Hematopoietic multipotent progenitor cell treated with erythropoietin and hydrocortisone succinate and interleukin-3 and kit ligand, for 4 days (in vitro differentiated cells): ENCODE measurements around the gene TJP1.
A peak's percentile ranks its signal among the peaks of the same experiment; 100 is the strongest.
"Not testable (repeated sequence)": the region's sequence is repeated elsewhere in the genome, so short reads cannot be mapped to it uniquely, and the experiment has no call there.

Source experiments
- DNase-seq: peaks from one replicate; pipeline ENCODE4 v3.0.0-alpha.2; 2015

Gene TJP1

DNA sequence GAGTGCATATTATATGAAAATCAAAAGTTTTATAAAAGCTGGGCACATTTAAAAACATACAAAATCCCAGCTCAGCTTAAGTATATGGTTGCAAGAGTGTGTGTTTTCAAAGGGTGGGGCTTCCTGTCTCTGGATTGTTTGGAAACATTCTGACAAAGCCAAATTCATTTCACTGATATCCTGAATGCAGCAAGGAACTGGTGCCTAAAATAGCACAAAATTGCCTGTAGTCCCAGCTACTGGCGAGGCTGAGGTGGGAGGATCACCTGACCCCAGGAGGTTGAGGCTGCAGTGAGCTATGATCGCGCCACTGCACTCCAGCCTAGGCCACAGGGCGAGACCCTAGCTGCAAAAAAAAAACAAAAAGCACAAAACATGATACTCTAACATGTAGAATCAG lies 13.0 kb upstream of the TJP1 start:
- DNase-seq = no peak

DNA sequence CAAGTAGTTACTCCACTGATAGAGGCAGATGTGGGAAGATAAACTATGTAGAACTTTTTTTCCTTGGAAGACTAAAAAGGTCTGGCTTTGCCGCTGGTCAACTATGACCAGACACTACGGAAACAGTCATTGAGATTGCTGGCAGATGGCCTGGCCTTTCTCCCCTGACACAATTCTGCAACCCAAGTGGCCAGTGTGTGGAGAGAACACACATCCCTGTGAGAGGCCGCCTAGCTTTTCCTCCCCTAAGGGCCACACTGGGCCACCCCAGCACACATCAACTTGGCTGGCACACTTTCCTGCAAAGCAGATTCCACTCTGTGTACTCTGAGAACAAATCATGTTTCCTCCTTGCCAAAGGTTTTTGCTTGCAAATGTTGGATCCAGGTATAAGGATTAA lies 10.4 kb upstream of the TJP1 start:
- no peak for DNase-seq

DNA sequence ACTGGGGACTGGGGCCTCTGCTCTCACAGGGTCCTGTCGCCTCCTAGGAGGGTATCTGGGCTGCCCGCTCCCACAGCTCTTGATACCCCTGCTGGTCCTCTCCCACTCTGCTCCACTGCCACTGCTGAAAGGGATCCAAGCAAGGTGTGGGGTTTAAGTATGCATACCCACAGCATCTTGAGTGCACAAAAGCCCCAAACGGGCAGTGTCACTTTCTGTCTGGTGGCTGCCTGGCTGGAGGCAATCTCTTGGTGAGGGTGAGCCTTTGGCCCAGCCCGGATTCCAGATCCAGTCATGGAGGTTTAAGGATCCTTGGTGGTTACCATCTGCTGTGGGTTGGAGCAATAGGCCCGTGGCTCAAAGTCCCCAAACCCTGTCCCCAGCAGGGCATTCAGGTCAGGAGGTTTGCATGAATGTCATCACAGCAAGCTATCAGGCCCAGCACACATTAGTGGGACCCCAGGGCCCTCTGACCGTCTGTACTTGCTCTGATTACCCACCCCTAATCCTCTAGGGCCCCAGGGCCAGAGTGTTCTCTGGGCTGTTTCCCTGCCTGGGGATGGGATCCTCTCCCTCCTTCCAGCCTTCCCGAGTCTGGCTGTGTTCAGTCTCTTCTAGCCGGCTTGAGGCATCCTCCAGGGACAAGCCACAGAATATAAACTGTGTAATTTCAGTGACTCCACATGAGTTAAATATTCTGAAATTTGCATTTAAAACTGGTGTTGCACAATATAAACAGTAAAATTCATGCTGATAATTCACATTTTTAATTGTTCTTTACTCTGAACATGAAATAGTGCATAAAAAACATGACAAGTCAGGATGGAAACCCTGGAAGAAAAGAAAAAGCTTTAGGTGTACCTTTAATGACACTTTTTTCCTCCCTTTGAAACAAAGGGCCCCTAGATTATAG lies 4.9 kb upstream of the TJP1 start:
- DNase-seq = no peak

DNA sequence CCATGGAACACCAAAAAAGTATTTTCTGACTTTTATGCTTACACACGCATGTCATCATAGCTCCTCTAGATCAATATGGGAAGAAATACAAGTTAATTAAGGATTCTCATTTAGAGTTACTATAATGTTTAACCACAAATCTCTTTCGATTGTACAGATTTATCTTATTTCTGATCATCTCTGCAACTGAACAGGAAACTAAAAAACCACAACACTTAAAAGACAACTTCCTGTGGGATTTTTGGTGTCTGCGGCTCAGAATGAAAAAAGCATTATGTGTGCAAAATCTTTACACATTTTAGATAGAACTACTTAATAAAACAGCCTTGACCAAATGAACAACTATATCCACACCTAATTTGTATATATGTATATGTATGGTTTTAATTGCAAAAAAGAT lies 3.0 kb upstream of the TJP1 start:
- peak; percentile 68 for DNase-seq

DNA sequence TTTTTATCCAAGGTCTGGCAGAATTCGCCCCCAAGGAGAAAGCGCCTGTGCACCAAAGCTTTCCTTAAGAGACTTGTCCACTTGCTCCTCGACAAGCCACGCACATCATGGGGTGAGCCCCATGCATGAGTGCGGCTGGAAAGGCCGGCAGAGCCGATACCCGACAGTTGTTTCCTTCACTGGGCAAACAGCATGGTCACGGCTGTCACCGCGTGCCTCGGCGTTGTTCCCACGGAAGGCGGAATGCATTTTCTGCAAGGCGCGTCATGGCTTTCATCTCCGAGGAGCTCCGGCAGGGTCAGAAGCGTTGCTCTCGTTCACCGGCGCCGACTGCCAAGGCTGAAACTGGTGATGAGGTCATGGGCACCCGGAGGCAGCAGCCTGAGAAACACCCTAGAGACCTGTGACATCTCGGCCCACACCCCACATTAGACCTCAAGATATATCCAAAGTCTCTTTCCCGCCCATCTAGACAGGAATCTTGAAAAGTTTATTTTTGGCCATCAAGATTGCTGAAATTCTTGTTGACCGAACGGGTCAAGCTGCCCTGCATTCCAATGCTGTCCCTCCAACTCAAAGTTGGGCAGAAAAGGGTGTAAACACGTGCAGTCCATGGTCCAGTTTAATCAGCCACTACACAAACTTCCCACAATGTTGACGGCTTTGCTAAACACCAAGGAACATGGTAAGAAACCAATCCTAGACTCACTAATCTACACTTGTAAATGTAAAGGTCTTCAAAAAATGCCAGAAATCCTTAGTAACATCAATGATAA lies 604 bp upstream of the TJP1 start:
- DNase-seq = peak; percentile 25

DNA sequence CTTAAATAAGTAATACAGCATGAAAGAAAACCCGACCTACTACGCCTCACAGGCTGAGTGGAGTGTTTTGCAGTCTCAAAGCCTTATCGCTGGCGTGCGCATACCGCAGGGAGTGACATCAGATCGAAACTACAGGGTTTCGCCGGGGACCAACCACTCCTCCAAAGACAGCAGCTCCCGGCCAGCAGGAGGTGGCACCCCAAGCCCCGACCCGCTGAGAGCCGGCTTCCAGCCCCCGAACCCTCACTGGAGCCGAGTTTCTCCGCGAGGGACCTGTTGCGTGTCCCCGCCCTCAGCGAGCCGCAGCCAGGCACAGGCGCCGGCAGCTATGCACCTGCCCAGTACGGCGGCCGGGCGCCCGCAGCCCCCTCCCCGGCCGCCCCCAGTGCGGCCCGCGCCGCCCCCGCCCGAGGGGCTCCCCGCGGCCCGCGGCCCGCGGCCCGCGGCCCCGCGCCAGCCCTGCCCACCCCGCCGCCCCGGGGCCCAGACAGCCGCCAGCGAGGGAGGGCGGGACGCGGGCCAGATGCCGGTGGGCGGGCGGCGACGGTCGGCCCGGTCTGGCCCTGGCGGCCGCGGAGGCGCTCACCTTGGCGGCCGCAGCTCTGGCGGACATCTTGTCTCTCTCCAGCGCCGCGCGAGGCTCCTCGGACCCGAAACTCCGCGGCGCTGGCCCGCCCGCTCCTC lies 710 bp downstream of the TJP1 start:
- peak; percentile 61 for DNase-seq

DNA sequence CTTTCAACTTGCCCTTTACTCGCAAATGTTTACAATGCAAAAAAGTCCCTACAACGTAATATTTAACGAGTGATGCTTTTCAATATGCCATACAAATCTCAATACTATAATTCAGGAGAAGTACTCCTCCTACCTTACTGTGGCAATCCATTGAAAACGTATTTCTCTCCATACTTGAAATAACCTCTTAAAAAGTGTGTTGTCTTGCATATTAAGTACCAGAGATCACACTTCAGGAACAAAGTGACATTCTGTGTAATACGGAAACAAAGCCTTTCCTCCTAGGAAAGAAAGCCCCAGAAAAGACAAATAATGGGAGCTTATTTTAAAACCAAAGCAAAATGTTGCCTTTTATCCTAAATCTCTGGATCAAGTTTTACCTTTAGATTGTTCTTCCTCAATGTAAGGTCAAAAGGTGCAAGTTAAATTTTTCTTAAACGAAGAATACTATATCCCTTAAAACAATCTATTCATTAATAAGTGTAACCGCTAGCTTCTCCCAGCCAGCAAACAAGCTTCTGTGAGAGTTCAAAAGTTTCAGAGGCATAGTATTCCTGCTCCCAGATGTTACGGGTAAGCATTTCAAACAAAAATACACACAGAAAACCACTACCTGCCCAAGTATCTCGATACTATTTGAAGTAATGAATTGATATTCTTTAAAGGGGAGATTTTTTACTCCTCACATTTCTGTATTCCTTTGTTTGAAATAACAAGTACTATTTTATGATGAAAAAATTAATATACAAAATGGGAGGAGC lies 1.7 kb downstream of the TJP1 start:
- DNase-seq = no peak

DNA sequence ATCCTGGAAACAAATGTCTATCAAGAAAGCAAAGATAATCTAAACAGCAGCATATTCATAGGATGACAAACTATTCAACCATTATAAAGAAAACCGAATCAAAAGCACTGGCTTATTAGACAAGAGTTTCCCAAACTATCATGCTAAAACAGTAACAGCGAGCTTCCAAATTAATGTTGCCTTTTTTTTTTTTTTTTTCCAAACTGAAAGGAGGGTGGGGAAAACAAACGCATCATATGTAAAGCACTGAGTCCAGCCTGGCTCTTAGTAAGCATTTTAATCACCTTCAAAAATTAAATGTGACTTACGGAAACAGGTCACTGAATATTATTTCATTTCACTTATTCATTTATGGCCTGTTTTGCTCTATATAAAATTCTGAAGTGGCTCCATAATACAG lies 2.3 kb downstream of the TJP1 start:
- DNase-seq = no peak

DNA sequence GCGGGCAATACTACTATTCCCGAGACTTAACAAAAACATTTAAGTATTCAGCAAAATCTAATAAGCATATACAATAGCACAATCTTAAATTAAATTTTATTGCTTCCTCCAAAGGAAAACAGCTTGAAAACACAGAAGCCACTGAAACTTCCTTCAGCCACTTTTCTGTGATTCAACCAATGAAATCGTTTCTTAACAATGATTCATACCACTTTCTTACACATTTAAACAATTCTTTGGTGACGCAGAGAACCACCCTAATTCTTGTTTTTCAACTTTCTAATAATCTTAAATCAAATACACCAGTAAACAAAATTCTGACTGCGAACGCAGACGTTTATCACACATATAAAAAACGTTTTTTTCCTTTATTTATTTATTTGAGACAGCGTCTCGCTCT lies 4.1 kb downstream of the TJP1 start:
- DNase-seq = no peak

DNA sequence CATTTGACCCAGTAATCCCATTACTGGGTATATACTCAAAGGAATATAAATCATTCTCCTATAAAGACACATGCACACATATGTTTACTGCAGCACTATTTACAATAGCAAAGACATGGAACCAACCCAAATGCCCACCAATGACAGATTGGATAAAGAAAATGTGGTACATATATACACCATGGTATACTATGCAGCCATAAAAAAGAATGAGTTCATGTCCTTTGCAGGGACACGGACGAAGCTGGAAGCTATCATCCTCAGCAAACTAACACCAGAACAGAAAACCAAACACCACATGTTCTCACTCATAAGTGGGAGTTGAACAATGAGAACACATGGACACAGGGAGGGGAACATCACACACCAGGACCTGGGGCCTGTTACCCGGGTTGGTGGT lies 4.8 kb downstream of the TJP1 start:
- DNase-seq = not testable (repeated sequence)

DNA sequence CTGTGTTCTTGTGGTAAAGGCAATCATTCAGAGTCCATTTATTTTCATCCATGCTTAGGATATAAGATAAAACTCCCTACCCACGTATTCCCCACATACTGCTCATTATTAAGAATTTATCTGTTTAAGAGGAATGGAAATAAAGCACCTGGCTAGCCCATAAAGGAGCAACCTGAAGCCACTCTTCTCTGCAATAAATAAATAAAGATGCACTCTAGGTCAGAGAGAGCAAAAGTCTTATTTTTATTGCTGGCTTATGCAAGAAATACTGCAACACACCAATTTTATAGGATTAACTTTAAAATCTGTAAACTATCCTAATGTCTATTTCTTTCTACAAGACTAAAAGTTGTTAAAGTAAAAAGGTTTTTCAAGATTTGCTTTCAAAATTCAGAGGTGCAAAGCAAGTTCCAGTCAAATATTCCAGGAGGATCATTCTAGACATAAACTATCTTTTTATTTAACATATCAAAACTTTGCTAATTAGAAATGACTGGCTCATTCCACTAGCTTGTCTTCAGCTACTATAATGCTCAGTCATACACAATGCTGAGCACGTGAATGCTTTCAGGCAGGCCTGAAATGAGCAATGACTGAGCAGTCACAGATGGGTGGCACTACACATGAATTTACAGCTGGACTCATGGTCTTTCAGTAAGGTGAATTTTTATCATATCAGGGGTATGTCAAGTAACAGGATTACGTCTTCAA lies 7.1 kb downstream of the TJP1 start:
- DNase-seq = no peak

DNA sequence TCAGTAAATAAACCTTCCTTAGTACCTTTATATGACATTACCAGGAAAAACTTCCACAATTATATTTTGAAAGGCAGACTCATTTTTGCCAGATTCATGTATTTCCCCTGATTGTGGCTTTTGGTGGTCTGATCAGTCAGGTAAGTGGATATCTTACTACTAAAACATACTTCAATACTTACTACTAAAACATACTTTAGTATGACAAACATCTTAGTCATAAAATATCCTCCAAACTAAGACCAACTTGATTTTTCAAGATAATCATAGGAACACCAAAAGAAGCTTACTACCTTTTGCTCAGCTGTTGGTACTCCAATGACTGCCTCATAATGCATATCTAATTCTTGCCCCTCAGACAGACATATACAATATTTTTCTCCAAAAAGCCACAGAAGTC lies 9.3 kb downstream of the TJP1 start:
- DNase-seq = no peak

DNA sequence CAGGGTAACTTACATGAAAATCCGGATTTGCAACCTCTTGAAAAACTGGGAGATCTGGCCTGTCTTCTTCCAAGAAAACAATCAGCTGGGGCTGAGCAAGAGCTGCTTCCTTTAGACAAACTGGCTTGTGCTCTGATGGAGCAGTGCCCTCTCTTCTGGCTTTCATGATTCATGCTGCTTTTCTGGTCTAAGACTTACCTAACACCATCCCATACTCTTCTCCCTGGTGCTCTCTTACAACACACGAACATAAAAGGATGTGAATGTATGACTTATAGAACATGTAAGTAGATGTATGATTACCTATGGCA lies 9.9 kb downstream of the TJP1 start:
- DNase-seq = no peak

DNA sequence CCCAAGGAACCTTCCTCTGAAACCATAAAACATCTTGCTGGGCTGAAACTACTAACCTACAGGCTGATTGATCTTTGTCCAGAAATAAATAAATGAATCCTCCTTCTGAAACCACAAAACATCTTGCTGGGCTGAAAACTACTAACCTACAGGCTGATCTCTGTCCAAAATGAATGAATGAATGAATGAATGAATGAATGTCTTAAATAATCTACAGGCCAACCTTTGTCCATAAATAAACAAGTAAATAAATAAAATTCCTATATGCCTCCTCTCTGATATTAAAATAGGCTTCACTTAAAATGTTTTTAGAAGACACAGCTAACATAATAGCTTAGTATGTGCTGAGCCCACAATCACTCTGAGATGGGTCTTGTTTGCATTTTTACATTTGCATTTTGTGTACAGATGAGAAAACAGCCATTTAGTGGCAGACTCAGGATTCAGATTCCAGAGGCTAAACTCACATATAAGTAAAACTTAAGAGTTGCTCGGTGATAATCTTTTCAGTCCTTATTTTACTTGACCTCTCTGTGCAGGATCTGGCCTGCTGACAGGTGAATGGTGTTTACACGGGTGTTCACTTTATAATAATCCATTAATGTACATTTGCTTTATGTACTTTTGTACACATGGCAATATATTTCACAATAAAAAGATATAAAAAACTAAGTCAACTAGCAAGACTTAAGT lies 10.4 kb downstream of the TJP1 start:
- no peak for DNase-seq

DNA sequence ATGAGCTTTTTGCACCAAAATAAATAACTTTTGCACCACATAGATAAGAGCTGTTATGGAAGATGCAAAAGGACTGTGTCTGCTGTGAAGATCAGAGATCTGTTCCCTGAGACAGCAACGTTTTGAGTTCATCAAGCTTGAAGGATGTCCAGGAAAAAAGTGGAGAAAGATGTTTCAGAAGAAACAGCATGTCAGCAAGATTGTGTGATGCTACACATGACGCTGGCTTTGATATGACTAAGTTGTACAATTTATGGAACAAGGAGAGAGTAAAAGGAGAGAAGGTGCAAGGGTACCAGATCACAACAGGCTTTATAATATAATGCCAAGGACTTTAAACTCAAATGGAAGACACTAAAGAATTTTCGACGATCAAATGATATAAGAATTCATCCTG lies 16.6 kb downstream of the TJP1 start:
- DNase-seq = no peak

DNA sequence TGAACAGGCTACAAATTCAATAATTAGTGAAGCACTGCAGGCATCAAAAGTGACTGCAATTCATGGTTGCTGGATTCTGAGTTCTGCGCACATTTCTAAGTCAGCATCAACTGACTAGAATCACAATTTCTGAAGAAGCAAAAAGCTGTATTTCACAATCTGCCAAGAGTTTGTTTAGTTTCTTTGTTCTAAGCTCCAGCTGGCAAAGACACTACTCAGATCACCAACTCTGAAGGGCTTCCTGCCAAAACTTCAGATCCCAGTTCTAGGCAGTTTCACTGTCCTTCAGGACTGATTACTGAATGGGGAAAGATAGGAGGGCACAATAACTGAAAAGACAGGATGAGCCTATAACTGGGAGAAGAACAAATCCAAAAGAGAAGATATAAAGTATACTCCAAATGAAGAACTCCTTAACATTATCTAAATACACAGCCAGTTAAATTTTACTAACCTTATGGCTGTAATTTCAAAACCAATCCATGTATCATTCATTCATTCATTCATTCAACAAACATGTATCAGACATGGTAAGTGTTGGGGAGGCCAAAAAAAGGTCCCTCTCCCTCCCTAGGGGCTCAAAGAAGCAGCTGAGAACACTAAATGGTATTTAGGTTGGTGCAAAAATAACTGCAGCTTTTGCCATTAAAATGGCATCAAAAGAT lies 17.1 kb downstream of the TJP1 start:
- DNase-seq = no peak

DNA sequence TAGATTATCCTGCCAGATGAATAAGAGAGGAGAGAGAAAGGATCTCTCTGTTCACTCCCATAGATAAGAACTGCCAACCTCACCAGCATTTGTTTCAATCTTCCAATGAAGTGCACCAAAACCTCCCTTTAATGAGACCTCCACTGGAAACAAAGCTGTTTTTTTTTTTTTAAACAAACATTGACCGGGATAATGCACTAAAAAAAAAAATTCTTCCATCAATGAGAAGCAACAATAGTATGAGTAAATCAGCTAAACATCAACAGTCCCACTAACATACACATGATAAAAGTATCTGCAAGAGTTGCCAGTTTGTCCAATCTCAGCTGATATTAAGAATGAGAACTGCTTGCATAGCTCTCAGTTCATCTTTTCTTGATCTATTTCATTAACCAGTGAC lies 19.9 kb downstream of the TJP1 start:
- DNase-seq = no peak

DNA sequence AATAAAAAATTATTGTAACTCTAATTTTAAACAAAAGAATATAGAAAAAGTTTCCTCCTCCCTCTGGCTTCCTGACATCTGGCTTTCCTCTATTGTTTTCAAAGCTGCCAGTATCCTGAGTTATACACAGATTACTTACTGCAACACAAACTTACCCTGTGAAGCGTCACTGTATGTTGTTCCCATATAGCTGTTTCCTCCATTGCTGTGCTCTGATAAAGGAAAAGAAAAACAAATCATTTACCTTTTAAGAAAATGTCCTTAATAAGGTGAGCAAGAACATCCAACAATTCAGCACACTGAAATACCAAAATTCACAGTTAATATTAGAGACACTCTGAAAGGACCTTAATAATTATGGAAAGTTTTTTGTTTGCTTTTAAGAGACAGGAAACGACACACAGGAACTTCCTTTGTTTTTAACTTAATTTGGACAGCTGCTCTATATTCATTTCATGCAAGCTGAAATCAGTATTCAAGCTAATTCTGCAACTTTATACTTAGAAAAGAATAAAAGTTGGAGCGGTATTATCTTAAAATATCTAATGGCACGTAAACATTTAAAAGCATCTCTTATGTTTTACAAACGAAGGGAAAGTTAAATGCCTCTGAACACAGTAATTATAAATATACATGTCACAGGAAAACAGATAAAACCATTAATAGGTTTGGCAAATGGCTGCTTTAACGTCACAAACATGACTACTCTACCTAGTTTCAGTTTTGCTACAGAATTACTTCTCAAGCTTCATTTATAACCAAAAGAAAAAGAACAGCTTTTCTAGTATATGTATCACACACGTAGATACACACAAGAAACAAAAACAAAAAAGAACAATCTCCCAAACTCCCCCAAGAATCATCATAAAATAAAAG lies 21.5 kb downstream of the TJP1 start:
- DNase-seq = no peak

DNA sequence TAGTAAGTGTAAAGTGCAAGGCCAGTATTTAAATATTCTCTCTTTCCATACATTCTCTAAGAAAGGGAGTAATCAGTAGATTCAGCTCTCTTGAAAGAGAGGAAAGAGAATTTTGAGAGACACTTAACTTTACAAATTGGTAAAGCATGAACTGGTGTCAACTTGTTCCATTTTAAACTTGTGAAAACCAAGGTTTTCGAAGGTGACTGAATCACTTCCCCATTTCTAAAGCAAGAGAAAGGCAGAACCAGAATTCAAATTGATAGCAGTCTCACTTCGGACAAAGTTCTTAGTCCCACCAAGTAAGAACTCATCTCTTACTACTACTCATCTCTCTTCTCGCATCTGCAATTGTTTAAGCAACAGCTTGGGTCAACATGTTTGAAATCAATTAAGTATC lies 22.4 kb downstream of the TJP1 start:
- no peak for DNase-seq

DNA sequence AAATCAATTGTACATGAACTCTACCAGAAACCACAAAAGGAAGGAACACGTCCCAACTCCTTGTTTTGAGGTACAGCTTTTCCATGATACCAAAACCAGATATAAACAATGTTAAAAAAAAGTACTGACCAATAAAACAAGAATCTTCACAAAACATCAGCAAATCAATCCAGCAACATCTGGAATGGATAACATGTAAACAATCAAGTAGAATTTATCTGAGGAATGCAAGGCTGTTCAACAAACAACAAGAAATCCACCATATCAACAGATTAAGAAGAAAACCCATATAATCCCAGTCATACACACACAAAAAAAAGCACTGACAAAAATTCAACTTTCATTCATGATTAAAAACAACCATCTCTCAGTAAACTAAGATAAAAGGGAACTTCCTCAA lies 26.7 kb downstream of the TJP1 start:
- no peak for DNase-seq
